NAMALWA (cell line): ENCODE results near the gene BRD3.
A peak's percentile ranks its signal among the peaks of the same experiment; 100 is the strongest.

Experiments used
- DNase-seq: peaks from one replicate; pipeline ENCODE4 v3.0.0-alpha.2; 2015; ENCODE audit warnings: low spot score

The BRD3 gene

DNA sequence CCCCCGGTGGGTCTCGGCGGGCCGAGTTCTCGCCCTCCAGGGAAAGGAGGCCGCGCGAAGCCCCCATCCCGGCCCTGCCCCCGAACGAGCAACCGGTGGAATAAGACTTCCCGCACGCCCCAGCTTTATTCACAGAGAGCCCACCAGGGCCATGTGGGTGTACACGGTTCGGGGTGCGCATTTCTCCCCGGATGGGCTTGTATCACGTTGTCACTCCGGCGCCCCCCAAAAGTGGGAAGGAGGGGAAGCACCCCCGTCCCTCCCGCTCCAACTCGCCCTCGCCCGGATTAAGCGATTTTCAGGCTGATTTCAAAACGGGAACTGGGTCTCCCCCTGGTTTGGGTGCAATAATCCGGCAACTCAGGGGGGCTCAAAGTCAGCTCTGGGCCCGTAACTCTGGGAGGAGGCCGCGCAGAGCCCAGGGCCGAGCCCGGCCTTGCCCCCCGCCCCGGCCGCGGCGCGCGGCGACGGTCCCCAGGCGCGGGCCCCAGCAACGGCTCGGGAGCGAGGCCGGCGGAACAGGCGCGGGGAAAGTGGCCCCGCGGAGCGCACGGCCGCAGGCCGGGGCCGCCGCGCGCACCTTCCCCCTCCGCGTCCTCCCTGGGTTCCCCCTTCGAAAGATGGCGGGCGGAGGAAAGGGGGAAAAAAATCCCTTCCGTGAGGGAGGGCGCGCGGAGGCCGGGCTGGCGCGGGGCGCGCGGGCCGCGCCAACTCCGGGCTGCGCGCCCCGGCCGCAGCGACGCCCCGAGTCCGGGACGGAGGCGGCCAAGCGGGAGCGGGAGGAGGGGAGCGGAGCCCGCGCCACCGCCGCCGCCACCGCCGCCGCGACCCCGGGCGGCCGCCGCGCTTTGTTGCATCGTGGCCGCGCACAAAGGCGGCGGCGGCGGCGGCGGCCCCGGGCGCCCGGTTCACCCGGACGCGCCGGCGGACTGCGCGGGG lies 644 bp downstream of the BRD3 start:
- DNase-seq = peak; percentile 50

DNA sequence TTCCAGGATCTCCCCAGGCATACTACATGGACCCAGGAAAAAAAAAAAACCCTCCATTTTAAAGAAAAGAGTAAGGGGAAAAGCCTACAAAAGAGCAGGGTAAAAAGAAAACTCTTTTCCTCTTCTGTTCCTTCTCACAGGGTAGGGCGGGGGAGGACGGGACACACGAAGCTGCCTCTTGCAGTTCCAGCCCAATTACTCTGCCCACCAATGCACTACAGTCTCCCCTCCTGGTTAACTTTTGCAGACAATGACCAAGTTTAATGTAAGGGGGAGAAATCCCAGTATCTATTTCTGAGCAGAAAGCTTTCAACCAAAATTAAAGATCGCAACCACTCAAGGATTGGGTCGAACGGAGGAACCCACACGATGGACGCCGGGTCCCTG lies 1.3 kb downstream of the BRD3 start:
- DNase-seq = peak; percentile 43

DNA sequence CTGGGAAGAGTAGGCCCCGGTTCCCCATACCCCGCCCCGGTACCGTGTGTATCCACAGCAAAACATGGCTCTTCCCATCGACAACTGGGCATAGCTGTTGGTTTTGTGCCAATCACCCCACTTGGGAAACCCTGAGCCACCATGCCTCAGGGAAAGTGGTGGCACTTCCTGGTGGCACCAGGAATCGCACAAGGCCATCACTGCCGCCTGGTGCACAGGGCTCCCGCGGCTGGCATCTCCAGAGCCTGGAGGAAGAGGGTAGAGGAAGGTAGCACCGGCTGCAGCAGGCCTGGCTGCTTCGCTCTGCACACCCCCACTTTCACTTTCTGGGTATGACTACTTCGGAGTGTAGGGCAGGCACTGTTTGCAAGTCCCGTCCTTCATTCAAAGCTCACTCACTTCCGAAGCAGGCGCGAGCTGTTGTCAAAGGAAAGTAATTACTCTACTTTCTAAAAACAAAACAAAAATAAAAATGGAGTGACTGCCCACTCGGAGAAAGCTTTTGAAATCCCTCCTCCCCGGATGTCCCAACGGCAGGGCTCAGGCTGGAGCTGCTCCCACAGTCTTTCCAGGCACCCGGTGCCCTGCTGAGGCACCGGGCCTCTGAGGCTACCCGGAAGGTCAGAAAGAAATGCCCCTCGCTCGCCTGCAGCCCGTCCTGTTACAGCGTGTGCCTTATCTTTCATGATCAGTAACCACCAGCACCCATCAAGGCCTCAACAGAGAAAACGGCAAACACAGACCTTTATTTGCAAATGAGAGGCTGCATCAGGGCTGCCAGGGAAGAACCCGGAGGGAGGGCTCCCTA lies 2.0 kb downstream of the BRD3 start:
- DNase-seq = peak; percentile 69

DNA sequence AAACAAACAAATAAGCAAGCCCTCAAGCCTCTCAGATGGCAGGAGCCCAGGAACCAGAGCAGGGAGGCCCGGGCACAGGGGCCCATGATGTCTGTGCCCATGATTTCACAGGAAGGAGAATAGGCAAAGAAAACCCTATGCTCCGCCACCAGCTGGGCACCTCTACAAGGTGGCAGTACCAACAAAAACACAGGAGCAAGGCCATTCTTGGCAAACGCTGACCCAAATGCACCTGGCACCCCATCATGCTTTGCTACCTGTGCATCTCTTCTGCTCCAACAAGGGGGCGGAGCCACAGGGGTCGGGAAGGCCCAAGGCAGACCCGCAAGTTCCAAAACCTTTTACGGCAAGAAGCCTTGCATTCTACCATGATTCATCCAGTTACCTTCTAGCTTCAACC lies 3.1 kb downstream of the BRD3 start:
- no peak for DNase-seq

DNA sequence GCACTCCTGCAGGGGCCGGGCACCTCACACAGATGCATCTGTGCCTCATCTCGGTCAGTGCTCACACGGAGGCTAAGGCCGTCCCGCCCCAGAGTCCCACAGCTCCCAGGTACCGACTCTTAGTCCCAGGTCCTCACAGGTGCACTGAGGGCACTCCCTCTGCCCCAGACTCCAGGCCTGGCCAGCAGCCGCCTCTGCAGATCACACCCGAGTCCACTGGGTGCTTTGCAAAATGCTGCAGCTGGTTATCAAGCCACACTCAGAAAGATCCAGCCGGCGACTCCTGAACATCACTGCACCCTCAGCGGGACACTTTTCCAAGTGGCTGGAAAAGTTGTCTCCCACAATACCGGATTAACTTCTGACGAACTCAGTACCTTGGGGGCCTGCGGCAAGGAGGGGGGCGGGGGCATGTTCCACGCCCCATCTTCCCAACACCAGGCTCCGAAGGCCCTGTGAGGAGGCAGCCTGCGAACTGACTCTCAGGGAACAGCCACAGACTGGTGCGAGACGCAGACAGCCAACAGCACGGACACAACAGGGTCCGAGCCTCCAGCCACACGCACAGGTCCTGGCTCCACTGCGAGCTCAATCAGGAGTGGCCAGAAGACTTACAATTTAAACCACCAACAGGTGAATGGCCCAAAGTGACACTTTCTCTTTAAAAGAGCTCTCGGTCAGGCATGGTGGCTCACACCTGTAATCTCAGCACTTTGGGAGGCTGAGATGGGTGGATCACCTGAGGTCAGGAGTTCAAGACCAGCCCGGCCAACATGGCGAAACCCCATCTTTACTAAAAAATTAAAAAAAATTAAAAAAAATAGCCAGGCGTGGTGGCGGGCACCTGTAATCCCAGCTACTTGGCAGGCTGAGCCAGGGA lies 4.0 kb downstream of the BRD3 start:
- no peak for DNase-seq

DNA sequence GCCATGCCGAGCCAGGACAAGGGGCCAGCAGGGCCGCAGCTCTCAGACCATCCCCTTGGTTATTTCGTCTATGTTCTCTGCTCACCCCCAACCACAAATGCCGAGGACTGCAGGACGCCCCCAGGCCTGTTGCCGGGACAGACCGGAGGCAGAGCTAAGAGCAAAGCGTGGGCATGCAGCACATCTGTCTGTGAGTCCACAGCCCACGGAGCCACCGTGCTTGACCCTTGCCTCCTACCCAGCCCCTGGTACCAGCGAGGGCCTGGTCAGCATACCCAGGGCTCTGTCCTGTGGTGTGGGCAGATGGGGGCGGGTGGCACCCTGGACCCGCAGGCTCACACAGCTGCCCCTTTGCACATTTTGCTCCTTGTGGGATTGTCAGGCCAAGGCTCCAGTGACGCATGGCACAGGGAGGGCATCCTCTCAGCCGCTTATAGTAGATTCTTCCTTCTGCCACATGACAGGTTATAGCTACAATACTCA lies 4.7 kb downstream of the BRD3 start:
- no peak for DNase-seq

DNA sequence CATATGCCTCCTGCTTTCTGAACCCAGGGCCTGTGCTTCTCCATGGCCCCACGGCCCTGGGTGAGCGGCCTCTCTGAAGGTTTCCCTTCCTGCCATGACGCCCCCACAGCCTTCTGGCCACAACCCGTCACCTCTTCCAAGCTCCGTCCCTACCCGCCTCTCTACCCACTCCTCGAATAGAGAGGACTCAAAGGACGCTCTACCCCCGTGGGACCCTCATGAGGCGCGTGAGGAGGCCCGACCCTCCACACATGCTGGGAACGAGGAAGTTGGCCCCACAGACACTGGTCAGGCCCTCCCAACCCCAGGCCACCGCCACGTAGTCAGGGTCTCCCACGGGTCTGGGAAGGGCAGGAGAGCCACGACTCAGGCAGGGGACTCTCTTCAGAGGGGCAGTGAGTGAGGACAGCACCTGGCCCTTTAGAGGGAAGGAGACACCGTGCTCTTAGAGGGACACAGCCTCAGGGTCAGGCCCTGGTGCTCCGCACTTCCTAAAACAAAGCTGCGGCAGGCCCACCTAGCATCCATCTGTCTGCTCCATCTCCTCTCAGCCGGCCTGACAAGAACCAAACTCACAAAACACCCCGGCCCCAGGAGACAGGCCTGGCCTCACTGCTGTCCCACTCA lies 5.3 kb downstream of the BRD3 start:
- DNase-seq = no peak

DNA sequence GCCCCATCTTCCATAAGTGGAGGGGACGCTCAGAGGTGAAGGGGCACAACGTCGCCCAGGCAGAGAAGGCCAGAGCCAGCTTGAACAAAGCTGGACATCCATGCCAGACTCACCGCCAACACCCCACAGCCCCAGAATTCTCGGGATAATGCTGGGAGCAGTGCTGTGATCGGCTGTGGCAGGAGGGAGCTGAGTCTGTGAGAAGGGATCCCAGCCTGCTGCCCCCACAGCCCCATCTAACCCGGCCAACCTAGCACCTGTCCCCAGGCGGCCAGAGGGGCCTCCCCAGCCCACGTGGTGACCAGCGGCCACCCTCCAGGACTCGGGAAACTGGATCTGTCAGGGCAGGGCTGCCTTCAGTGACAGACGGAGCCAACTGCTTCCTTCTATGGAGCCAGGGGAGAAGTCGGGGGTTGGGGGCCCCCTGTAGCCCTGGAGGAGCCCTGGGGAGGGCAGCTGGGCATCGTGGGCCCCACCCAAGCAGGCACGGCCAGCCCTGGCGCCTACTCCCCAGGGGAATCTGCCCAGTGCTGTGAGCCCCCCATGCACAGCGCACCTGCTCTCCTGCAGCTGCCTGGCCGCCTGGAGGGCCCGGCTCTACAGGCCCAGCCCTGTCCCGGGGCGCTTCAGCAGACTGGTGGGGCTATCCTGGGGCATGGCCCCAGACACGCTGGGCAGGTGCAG lies 6.0 kb downstream of the BRD3 start:
- no peak for DNase-seq

DNA sequence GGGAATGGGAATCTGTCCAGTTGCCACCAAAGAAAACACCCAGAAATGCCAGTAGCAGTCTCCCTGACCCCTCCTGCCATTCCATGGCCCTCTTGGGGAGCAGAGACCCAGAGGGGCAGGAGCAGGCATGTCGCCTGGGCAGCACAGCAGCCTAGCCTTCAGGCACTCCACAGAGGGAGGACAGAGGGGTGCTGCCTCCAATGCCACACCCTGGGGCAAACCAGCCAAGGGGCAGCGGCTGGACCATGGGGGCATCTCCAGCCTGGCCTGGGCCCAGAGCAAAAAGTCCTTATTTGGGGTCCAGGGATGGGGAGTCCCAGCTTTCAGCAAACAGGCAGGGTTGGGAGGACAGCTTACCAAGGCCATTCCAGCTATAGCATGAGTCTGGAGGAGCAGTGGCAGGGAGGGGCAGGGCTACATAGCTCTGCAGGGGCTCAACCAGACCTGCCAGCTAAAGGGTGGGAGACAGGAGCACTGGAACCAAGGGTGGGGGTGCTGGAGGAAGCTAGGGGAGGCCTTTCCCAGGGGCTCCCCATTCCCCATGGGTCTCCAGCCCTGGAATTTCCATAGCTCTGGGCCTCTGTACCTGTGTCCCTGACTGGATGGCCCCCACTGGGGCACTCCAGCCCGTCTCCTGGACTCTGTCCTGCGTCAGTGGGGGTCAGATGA lies 6.7 kb downstream of the BRD3 start:
- no peak for DNase-seq

DNA sequence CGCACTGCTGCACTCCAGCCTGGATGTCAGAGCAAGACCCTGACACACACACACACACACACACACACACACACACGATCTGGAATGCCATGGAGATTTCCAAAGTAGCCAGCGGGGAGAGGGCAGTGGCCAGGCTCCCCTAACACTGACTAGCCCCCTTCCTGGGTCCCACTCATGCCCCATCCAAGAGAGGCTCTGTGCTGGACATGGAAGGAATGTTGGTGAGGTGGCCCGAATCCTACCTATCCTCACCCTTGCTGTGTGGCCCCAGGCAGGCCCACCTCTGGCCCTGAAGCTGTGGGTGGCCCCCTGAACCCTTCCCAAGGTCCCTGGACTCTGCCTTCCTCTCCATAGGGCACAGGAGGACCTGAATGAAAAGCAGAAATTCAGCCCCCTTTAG lies 7.3 kb downstream of the BRD3 start:
- no peak for DNase-seq

DNA sequence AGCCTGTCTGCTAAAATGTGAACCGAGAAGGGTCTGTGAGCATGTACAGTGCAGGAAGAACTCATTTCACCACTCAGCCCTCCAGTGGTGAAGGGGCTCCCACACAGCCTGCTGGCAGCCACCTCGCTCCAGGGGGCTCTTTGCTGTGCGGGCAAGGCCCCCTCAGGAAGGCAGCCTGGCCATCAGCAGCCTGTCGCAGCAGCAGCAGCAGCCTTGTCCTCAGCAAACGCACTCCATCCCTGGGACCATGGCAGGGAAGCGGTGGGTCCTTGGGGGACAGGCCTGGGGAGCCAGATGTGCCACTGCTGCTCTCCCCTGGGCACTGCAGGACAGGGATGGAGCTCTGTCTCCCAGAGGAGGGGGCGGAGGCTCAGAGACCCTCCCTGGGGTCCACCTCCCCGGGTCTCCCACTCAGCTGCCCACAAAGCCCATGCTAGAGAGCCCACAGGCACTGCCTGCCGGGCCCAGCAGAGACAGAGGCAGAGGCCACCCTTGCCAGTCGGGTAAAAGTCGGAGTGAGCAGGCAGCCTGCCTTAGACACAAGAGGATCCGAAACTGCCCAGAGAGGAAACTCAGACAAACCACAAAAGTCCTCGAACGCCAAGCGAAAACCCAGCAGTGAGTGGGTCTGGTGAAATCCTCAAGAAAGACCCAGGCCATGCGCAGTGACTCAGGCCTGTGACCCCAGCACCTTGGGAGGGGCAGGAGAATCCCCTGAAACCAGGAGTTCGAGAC lies 8.0 kb downstream of the BRD3 start:
- DNase-seq = peak; percentile 79

DNA sequence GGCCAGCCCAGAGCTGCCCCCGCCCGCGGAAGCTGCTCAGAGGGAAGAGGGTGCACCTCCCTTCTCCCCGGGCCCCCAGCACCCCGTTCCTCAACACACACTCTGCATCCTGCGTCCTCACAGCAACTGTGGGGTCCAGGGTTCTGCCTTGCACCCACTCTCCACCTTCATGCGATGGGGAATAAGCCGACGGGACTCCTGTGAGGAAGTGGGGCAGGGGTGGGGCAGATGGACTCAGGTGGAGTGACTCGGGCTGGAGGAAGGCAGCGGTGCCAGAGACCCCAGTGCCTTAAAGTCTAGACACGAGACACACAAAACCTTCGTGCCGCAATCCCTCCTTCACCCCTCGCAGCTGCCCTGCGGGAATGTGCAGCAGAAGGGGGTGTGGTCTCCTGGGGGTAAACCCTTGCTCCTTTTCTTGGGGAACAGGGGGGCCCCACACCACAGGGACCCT lies 8.6 kb downstream of the BRD3 start:
- DNase-seq = no peak

DNA sequence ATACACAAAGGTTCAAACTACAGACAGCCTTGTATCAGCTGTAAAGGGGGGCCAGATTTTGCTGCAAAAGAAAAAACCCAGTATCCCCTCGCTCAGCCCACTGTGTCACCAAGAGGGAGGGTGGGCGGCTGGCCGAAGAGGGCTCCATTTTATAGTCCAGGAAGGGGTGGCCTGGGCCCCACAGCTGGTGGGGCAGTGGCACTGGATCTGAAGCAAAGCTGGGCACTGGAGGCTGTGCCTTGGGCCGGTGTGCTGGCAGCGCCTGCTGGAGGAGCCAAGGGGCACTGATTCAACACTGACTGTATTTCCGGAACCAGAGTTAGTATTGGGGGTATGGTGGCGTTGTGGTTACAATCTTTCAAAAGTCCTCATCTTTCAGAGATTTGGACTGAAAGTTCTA lies 9.1 kb downstream of the BRD3 start:
- DNase-seq = no peak

DNA sequence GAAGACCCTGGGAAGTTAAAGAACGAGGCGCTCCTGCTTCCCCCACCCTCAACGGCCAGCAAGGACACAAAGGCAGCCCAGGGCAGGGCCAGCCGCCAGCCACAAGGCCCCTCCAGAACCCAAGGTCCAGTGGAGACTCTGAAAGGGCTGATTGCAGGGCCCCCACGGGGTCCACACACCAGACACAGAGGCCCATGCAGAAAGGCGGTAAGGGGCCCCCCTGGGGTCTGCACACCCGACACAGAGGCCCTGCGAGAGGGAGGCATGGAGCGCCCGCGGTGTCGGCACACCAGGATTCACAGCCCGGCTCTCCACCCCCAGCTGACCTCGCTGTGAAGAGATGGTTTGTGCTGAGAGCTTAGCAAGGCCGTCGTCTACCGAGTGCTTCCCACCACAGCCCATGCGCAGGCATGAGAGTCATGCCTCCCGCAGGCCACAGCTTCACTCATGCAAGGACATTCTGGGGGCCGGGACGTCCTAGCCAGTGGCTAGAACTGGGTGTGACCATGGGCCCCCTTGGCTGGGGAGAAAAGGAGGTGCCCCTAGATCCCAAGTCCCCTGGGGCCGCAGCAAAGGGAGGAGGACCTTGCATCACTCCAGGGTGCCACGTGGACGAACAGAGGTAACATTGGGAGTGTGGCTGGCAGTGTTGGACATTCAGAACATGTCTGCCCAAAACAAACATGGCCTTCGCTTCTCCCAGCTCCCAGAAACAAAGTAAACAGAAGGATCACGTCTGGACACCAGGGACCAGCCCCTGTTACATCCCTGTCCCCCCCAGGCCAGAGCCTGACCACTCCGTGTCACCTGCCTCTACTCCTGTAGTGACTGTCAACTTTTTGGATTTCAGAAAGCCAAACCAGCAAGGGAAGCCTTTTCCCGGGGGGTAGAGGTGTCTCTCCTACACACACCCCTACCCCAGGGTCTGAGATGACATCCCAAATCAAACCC lies 9.8 kb downstream of the BRD3 start:
- no peak for DNase-seq

DNA sequence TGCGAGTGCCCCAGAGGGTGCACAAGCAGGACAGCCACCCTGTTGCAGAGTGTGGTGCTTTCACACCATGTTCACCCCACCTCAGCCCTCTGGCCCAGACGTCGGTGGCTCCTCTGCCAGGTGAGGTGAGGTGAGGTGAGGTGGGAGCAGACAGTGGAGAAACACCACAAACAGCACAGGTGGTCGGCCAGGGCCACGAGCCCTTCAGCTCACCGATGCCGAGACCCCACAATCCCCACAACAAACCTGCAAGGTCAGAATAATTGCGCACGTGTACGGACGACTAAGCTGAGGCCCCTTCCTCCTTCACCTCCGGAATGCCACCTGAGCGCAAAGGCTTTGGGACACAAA lies 10.5 kb downstream of the BRD3 start:
- no peak for DNase-seq

DNA sequence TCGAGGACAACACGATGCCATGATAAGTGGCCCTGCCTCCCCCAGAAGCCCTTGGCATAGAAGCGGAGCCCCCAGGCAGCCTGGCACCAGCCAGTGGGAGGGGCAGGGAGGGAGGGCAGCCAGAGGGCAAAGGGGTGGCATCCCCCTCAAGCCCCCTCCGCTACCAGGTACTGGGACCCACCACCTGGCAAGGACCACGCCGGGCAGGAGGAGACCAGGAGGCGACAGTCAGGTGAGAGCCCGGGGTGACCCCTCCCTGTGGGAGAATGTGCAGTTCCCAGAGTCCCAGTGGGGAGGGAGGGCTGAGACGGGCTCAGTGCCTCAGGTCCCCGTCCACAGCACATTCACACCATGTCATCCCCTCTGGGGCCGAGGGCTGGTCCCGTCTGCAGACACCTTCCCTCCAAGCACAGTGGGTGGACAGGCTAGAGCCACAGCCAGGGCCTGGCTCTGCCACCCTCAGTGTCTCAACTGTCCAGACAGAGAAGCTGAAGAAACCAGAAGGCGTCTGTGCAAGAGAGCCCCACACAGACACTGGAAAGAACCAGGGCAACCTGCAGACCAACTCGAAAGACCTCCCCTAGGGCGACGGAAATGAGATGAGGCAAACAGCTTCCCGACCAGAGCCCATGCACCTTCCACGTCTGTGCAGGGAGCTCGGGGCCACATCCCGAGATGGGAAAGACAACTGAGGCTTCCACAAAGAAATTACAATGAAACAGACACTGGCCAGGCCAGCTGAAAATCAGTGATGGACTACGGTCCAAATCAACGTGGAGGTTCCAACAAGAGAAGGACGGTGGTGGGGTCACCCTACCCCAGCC lies 11.1 kb downstream of the BRD3 start:
- no peak for DNase-seq

DNA sequence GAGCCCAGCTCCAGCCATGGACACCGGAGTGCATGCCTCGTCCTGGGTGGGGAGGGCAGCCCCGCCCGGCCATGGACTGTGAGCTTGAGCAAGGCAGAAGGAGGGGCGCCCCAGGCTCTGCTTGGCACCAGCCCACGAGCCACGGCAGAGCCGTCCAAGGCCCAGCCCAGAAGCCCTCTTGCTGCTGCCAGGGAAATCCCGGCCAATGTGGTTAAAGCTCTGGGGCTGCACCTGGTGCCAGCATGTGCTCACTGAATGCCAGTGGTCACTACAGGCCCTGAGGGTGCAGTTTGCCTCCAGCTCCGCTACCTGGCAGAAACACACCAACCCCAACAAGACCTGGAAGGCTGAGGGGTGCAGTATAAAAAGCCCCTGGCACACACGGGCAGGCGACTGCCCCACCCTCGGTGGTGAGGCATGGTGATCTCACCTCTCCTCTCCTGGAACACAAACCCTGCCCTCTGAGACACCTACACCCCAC lies 11.8 kb downstream of the BRD3 start:
- no peak for DNase-seq
